ENCODE data around the gene CORO1A.
"Not testable (repeated sequence)": the region's sequence is repeated elsewhere in the genome, so short reads cannot be mapped to it uniquely, and the experiment has no call there.

The CORO1A gene

DNA sequence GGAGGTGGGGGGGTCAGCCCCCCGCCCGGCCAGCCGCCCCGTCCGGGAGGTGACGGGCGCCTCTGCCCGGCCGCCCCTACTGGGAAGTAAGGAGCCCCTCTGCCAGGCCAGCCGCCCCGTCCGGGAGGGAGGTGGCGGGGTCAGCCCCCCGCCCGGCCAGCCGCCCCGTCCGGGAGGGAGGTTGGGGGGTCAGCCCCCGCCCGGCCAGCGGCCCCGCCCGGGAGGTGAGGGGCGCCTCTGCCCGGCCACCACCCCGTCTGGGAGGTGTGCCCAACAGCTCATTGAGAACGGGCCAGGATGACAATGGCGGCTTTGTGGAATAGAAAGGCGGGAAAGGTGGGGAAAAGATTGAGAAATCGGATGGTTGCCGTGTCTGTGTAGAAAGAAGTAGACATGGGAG is 13.3 kb upstream of the CORO1A start:
- not testable (repeated sequence) for DNase-seq (ENCODE audit: low spot score)

DNA sequence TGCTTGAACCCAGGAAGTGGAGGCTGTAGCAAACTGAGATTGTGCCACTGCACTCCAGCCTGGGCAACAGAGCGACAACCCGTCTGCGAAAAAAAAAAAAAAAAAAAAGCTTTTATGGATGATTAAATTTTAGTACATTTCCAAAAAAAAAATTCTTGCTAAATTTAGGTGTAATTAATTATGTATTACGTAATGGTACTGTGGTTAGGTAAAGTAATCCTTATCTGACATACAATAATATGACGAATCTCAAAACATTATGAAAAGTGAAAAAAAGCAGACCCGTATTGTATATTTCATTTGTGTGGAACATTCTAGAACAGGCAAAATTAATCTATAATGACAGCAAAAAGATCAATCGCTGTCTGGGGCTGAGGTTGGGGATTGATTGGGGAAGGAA is 10.3 kb upstream of the CORO1A start:
- DNase-seq (ENCODE audit: low spot score), result no peak

DNA sequence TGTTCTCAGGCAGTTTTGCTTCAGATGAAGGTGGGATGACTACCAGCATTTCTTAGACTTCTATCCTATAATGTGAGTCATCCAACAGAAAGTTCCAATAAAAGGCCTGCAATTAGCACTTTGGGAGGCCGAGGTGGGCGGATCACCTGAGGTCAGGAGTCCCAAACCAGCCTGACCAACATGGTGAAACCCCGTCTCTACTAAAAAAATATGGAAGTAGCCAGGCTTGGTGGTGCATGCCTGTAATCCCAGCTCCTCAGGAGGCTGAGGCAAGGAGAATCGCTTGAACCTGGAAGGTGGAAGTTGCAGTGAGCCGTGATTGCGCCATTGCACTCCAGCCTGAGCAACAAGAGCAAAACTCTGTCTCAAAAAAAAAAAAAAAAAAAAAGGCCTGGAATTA is 6.5 kb upstream of the CORO1A start:
- DNase-seq (ENCODE audit: low spot score), result not testable (repeated sequence)

DNA sequence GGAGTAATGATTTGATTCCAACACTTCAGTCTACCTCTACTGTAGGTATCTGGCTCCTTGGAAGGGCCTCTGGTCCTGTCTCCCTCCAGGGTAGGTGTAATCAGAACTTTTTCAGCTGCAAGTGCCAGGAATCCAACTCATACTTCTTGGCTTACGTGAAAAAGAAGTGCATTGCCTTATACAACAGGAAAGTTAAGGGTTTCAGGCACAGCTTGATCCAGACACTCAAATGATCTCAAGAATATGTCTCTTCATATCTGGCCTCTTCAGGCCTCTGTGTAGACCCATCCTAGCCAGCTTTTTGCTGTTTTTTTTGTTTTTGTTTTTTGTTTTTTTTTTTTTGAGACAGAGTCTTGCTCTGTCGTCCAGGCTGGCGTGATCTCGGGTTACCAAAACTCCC is 4.2 kb upstream of the CORO1A start:
- DNase-seq (ENCODE audit: low spot score), result no peak

DNA sequence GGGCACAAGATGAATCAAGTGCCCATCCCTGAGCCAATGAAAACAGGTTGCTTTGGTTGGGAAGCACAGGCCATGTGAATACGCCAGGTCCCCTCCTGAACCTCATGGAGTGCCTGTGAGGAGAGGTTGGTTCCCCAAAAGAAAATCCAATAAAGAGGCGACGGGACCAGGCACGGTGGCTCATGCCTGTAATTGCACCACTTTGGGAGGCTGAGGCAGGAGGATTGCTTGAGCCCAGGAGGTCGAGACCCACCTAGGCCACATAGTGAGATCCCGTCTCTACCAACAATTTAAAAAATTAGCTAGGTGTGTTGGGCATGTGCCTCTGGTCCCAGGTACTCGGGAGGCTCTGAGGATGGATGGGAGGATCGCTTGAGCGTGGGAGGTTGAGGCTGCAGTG is 3.5 kb upstream of the CORO1A start:
- no peak for DNase-seq (ENCODE audit: low spot score)

DNA sequence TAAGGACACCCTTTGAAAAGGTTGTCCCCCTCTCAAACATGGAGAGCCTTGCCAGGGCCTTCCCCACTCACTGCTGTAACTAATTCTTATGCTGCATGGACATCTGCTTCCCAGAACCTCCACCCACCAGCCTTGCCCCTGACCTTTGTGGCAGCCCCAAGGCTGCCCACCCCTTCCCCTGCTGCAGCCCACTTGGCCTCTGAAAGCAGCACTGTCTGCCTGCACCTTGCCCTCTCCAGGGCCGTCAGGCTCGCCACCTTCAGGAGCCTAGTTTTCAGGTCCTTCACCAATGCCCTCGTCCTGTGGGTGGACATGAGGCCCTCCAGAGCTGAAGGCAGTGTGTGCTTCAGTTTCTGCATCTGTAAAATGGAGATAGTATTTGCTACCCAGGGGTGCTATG is 2.7 kb upstream of the CORO1A start:
- no peak for DNase-seq (ENCODE audit: low spot score)

DNA sequence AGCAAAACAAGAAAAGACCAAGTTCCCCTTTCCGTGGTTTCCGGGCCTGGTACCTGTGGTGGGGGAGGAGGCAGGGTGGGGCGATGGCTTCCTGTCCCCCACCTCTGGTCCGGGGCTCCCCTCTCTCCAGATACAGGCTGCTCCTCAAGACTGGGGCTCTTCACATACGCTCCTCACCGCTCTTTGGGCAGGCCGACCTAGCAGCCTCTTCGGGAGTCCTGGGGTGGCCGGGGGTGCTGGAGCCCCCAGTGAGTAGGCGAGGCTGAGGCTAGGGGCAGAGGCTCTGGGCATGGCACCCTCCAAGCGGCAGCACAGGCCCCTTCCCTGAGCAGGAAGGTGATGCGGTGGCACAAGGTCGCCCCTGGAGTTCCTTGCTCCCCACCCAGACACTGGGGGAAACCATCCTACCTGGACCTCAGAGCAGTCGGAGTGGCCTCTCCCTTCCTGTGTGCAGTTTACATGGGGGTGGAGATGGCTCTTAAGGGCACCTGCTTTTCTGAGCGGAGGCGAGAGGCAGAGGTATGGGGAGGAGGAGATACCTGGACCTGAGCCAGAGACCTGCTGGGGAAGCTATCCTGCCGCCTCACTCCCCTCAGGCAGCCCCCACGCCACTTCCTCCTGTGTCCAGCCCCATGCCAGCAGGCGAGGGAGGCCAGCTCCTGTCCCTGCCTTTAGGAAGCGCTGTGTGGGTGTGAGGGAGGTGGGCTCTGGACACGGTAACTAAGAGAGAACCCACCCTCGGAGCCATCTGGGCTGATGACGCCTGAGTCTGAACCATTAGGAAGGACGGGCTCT is 891 bp downstream of the CORO1A start:
- DNase-seq (ENCODE audit: low spot score), result peak; percentile 46

DNA sequence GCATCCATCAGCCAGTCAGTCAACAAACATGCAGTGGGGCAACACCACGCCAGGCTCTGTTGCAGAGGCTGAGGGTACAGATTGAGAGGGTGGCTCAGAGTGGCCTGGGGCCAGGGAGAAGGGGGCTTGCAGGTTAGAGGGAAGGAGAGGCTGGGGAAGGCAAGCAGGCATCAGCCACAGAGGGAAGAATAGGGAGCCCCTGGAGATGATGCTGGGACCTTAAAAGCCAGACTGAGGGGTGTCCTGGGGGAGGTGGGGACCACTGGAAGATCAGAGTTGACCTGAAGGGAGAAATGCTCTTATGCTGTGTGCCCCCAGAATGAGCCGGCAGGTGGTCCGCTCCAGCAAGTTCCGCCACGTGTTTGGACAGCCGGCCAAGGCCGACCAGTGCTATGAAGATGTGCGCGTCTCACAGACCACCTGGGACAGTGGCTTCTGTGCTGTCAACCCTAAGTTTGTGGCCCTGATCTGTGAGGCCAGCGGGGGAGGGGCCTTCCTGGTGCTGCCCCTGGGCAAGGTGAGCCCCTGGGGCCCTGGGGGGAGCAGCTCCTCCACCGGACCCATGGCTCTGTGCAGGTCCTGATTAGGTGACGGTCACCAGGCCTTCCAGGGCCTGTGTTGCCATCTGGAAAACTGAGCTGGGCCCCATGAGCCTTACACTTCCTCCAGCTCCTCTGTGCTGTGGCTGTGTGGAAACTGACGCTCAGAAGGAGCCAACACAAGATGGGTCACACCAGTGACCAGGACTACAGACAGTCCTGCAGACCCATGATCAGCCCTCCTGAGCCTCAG is 1.7 kb downstream of the CORO1A start:
- no peak for DNase-seq (ENCODE audit: low spot score)

DNA sequence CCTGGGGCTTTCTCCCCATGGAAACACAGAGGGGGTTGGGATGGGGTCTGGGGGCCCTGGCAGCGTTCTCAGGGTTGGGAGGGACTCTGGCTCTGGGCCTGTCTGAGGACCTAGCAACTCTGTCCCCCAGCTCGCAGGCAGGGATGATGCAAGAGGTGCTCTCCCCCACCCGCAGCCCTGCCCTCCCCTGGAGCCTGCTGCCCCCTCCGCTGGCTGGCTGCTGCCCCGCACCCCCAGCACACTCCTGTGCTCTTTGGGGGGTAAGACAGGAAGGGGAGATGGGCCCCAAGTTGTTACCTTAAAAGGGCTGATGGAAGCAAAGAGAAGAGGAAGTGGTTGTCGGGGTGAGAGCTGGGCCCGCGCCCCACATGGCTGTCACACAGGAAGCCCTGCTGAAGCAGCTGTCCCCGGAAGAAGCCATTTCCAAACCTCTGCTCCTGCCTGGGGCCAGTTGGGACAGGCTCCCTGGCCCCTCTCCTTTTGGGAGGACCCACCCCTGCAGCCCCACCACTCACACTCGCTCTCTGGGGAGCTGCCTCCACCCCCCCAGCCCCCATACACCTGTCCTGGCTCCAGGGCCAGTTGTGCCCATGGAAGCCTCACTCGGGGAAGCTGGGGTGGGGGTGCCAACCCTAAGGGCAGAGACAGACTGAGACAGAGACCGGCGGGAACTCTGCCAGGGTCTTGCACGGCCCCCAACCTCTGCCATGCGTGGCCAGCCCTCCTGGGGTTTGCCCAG is 2.5 kb downstream of the CORO1A start:
- no peak for DNase-seq (ENCODE audit: low spot score)

DNA sequence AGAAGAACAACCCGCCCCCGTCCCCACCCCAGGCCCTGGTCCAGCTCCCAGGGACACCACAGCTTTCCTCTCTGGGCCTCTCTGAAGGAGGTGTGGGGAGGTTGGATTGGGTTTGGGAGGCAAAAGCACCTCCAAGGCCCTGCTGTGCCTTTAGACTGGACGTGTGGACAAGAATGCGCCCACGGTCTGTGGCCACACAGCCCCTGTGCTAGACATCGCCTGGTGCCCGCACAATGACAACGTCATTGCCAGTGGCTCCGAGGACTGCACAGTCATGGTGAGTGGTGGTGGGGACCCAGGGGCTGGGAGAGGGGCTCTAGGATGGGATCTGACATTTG is 3.0 kb downstream of the CORO1A start:
- peak; percentile 48 for DNase-seq (ENCODE audit: low spot score)

DNA sequence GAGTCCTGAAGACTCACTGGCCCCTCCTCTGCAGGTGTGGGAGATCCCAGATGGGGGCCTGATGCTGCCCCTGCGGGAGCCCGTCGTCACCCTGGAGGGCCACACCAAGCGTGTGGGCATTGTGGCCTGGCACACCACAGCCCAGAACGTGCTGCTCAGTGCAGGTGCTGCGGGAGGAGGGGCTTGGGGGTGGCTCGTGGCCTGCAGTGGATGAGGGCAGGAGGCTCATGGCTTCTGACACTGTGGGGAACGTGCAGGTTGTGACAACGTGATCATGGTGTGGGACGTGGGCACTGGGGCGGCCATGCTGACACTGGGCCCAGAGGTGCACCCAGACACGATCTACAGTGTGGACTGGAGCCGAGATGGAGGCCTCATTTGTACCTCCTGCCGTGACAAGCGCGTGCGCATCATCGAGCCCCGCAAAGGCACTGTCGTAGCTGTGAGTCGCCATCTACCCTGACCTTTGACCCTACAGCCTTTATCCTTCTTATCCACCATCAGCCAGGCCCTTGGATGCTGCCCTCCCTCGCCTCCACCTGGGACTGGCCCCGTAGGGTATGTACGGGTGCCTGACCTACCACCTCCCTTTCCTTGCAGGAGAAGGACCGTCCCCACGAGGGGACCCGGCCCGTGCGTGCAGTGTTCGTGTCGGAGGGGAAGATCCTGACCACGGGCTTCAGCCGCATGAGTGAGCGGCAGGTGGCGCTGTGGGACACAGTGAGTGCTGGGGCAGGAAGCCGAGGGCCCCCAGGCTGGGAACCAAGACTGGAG is 3.6 kb downstream of the CORO1A start:
- DNase-seq (ENCODE audit: low spot score), result peak; percentile 83

DNA sequence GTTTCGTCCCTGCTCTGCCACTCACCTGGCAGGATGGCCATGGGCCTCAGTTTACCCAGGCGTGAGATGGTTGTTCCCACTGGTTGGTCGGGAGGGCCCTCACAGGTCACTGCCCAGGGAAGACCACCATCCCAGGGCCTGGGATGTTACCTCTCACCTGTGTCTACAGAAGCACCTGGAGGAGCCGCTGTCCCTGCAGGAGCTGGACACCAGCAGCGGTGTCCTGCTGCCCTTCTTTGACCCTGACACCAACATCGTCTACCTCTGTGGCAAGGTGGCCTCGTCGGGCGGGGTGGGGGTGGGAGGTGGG is 4.1 kb downstream of the CORO1A start:
- DNase-seq (ENCODE audit: low spot score), result no peak

DNA sequence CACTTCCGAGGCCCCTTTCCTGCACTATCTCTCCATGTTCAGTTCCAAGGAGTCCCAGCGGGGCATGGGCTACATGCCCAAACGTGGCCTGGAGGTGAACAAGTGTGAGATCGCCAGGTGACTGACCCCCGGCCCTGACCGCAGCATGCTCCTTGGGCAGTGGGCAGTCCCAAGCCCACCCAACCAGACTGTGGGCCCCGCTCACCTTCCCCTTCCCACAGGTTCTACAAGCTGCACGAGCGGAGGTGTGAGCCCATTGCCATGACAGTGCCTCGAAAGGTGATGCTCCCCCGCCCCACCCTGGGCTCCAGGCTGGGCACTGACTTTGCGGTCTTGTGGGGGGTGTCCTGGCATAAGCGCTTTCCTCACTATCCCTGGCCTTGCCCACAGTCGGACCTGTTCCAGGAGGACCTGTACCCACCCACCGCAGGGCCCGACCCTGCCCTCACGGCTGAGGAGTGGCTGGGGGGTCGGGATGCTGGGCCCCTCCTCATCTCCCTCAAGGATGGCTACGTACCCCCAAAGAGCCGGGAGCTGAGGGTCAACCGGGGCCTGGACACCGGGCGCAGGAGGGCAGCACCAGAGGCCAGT is 4.7 kb downstream of the CORO1A start:
- no peak for DNase-seq (ENCODE audit: low spot score)

DNA sequence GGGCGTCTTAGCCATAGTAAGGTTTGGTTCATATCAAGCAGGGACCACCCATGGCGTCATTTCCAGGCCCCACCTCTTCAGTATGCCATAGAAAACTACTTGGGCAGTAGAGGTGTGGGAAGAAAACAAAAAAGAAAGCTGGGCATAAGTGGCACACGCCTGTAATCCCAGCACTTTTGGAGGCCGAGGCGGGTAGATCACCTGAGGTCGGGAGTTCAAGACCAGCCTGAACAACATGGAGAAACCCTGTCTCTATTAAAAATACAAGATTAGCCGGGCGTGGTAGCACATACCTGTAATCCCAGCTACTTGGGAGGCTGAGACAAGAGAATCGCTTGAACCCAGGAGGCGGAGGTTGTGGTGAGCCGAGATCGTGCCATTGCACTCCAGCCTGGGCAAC is 7.8 kb downstream of the CORO1A start:
- DNase-seq (ENCODE audit: low spot score), result not testable (repeated sequence)

DNA sequence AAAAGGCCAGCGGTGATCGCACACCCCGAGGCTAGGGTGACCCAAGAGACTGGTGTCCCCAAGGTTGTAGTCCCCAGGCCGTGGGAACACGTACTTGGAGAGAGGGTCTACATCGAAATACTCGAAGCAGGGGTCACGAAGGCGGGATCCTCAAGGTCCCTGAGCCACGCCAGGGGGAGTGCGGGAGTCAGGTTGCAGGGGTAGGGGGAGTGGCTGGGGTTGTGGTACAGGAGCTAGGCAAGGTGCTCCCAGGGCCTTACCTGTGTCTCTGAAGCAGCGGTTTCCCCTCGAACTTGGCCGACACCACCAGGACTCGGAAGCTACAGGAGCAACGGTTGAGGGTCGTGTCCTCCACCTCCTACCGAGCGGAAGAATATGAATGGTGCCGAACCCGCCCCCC is 9.7 kb downstream of the CORO1A start:
- not testable (repeated sequence) for DNase-seq (ENCODE audit: low spot score)

DNA sequence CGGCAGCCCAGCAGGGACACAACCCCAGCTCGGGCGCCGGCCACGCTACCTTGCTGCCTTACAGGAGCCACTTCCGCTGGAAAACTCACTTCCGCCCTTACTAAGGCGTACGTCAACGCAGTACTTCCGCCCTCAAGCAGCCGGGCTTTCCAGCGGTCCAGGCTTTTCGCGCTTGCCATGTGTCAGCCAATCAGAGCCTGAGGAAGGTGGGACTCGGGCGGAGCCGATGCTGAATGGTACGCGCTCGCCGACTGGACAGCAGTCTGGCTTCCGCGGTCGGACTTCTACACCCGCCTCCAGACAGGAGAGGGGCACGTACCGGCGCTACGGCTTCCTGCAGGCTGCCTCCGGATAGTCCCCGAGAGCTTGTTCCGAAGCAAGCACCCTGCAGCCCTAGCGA is 10.2 kb downstream of the CORO1A start, which contains the start of the genes BOLA2B and SLX1A:
Gene BOLA2B, minus strand, starts transcription at position 52 of the 400 bp plus-strand sequence. CDS start 71 bp downstream, outside the sequence.
Gene SLX1A, plus strand, starts transcription at position 261 of the 400 bp plus-strand sequence. CDS start 210 bp downstream, outside the sequence.
- not testable (repeated sequence) for DNase-seq (ENCODE audit: low spot score)

DNA sequence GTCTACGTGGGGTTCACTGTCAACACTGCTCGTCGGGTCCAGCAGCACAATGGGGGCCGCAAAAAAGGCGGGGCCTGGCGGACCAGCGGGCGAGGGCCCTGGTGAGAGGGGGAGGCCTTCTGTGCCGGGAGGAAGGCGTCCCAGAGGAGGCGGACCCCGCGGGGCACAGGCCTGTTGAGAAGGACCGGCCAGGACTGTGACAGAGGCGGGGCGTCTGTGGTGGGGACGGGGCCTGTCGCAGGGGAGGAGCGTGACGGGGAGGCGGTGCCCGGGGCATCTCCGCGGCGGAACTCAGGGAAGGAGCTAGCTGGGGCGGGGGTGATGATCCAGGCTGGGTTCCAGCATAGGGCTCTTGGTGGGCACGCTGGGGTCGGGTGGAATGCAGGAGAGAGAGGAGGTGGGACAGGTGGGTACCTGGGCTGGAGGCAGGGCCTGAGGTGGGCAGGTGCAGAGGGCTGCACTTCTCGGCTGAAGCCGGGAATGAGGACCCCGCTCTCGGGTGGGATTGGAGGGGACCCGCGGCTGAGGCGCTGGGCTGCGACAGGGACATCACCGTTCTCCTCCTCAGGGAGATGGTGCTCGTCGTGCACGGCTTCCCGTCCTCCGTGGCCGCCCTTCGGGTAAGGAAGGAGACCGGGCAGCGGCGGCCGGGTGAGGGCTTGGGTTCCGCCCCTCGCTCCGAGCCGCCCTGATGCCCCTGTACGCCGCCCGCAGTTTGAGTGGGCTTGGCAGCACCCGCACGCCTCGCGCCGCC is 10.9 kb downstream of the CORO1A start:
- not testable (repeated sequence) for DNase-seq (ENCODE audit: low spot score)

DNA sequence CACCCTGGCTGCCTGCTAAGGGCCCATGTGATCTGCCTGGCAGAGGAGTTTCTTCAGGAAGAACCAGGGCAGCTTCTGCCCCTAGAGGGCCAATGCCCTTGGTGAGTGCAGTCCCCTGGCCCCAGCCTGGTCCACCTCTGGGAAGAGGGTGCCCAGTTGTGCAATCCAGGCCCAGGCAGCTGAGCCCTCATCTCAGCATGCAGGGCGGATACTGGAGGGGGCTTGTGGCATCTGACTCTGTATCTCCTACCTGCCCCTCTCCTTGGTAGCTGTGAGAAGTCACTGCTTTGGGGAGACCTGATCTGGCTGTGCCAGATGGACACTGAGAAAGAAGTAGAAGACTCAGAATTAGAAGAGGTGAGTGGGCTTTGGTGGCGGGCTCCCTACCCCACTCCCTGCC is 13.6 kb downstream of the CORO1A start:
- not testable (repeated sequence) for DNase-seq (ENCODE audit: low spot score)

DNA sequence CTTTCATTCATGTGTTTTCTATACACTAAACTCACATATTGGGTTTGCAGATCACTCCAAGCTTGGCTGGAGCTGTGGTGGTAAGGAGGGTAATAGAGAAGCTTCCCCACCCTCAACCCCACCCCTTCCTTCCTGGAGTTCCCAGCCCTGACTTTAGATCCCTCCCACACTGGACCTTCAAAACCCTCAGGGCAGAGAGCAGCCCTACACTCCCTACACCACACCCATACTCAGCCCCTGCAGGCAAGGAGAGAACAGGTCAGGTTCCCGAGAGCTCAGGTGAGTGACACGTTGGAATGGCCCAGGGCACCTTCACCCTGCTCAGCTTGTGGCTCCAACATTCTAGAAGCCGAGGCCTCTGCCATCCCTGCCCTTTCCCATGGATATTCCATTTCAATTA is 15.6 kb downstream of the CORO1A start, which contains the start of gene SULT1A3:
Gene SULT1A3, plus strand, starts transcription at position 207 of the 400 bp plus-strand sequence. CDS start 1,474 bp downstream, outside the sequence.
- DNase-seq (ENCODE audit: low spot score), result not testable (repeated sequence)

DNA sequence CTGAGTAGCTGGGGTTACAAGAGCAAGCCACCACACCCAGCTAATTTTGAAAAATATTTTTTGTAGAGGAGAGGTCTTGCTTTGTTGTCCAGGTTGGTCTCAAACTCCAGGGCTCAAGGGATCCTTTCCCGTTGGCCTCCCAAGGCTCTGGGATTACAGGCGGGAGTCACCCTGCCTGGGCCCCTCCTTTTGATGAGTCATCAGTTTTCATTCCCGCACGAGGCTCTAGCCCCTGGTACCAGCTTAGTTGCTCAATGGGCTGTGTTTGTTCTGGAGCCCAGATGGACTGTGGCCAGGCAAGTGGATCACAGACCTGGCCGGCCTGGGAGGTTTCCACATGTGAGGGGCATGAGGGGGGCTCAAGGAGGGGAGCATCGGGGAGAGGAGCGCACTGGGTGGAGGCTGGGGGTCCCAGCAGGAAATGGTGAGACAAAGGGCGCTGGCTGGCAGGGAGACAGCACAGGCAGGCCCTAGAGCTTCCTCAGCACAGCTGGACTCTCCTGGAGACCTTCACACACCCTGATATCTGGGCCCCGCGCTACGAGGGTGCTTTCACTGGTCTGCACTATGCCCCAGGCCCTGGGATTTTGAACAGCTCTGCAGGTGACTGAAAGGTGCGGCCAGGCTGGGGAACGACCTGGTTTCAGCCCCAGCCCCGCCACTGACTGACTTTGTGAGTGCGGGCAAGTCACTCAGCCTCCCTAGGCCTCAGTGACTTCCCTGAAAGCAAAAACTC is 16.4 kb downstream of the CORO1A start:
- not testable (repeated sequence) for DNase-seq (ENCODE audit: low spot score)

Measured in ecto neural progenitor cell (in vitro differentiated cells).